Measurements from ENCODE around the gene TMEM44. TPM values are rescaled to one million over a fixed set of nuclear protein-coding genes. Genes with fewer than 3 reads are reported as not detected.

TMEM44 gene
- under 1 TPM; 0.87 to 0.94 TPM for total RNA-seq
- 1.3 to 2.9 reads per million in 2 donors for total RNA-seq

DNA sequence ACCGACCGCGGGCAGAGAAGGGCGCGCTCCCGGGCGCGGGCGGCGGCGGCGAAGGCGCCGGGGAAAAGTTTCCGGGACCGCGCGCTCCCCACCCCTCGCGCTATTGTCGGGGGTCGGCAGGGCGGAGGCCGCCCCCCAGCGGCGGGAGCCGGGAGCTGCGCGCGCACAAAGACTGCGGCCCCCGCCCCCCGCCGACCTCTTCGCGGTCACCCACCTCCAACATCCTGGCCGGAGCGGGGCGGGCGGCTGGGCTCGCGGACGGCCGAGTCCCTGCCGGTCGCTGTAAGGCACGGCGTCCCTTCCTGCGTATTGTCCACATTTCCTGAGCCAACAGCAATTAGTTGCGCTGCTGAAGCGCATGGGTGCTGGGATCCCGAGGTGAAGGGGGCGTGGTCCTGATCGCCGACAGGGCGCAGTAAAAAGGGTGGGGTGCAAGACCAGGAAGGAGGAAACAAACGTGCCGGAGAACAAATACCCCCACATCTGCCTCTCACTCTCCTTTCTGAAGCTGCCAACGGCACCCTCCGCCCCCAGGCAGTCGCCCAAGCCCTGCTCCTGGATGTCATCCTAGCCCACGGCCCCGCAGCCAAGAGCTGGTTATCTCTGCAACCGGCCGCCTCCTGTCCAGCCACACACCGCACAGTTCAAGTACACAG lies at the start of gene TMEM44:
Gene TMEM44 (minus strand): TSS at position 71 of the 656 bp plus-strand sequence. CDS start 204 bp downstream, outside the sequence.
- Mint-ChIP-seq H3K36me3 (ENCODE audit: low read depth) (no peaks in the 10 kb centered on the region), H3K27me3 (no peaks in the 10 kb centered on the region), H3K27ac (peak within 1 kb of the TSS; percentile 53), H3K4me1 (peaks cover 7% of the 10 kb centered on the region), H3K4me3 (peak within 1 kb of the TSS; percentile 86)
- H3K9me3 ChIP-seq (ENCODE audit: control insufficient read depth, low read length, poor library complexity, severe bottlenecking) = no peaks in the 10 kb centered on the region
- ATAC-seq = peak; percentile 81
- peak; percentile 27 to 50 (median 42) for DNase-seq

- Mint-ChIP-seq H3K36me3 (ENCODE audit: low read depth) (no peaks in the 10 kb centered on the region), H3K4me1 (peaks cover 26% of the 10 kb centered on the region), H3K4me3 (no peak overlapping the region), H3K27ac (no peak overlapping the region), H3K27me3 (peaks cover 8% of the 10 kb centered on the region)
- ATAC-seq = peak; percentile 68
- H3K9me3 ChIP-seq (ENCODE audit: control insufficient read depth, low read length, poor library complexity, severe bottlenecking) = no peaks in the 10 kb centered on the region
- peak; percentile 22 to 50 (median 32) for DNase-seq
Observed at GRCh38 chr3:194682694-194683310, 49.6 kb upstream of the TMEM44 start.

GRCh38 chr3:194682189-194682693 lies 49.0 kb upstream of the TMEM44 start:
- H3K27me3 Mint-ChIP-seq = peaks cover 8% of the 10 kb centered on the region
- DNase-seq = no peak
- no peaks in the 10 kb centered on the region for H3K36me3 Mint-ChIP-seq (ENCODE audit: low read depth)
- H3K9me3 ChIP-seq (ENCODE audit: control insufficient read depth, low read length, poor library complexity, severe bottlenecking) = no peaks in the 10 kb centered on the region
- H3K4me1 Mint-ChIP-seq = peaks cover 23% of the 10 kb centered on the region
- H3K27ac Mint-ChIP-seq = no peak overlapping the region
- no peak for ATAC-seq
- no peak overlapping the region for H3K4me3 Mint-ChIP-seq

GRCh38 chr3:194680888-194681615 lies 47.8 kb upstream of the TMEM44 start:
- peaks cover 23% of the 10 kb centered on the region for H3K4me1 Mint-ChIP-seq
- no peak for DNase-seq
- H3K36me3 Mint-ChIP-seq (ENCODE audit: low read depth) = no peaks in the 10 kb centered on the region
- no peak for ATAC-seq
- peaks cover 8% of the 10 kb centered on the region for H3K27me3 Mint-ChIP-seq
- H3K9me3 ChIP-seq (ENCODE audit: control insufficient read depth, low read length, poor library complexity, severe bottlenecking) = no peaks in the 10 kb centered on the region
- no peak overlapping the region for H3K27ac Mint-ChIP-seq
- no peak overlapping the region for H3K4me3 Mint-ChIP-seq

DNA sequence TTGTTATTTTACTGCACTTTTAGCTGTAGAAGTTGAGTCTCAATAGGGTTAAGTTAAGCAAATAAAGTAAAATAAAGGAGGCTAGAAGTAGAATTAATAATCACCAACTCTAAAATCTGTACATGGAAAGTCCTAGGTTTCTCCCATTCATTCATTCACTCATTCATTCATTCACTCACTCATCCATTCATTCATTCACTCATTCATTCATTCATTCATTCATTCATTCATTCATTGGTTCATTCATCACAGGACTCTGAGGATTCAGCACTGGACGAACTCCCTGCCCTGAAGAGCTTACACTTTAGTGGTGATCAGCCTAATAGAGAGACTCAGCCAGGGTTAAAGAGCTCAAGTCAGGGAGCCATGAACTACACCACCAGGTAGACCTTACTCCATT lies 43.3 kb upstream of the TMEM44 start:
- peaks cover 8% of the 10 kb centered on the region for H3K27me3 Mint-ChIP-seq
- H3K36me3 Mint-ChIP-seq (ENCODE audit: low read depth) = no peaks in the 10 kb centered on the region
- ATAC-seq (no peak), DNase-seq (no peak)
- H3K27ac Mint-ChIP-seq = no peak overlapping the region
- H3K9me3 ChIP-seq (ENCODE audit: control insufficient read depth, low read length, poor library complexity, severe bottlenecking) = no peaks in the 10 kb centered on the region
- H3K4me3 Mint-ChIP-seq = no peak overlapping the region
- H3K4me1 Mint-ChIP-seq = peaks cover 11% of the 10 kb centered on the region

- H3K36me3 Mint-ChIP-seq (ENCODE audit: low read depth) = no peaks in the 10 kb centered on the region
- H3K27ac Mint-ChIP-seq = no peak overlapping the region
- no peaks in the 10 kb centered on the region for H3K9me3 ChIP-seq (ENCODE audit: control insufficient read depth, low read length, poor library complexity, severe bottlenecking)
- ATAC-seq (no peak), DNase-seq (no peak)
- H3K4me3 Mint-ChIP-seq = no peak overlapping the region
- H3K4me1 Mint-ChIP-seq = peaks cover 15% of the 10 kb centered on the region
- peaks cover 8% of the 10 kb centered on the region for H3K27me3 Mint-ChIP-seq
Observed at GRCh38 chr3:194675680-194676079, 42.5 kb upstream of the TMEM44 start.

DNA sequence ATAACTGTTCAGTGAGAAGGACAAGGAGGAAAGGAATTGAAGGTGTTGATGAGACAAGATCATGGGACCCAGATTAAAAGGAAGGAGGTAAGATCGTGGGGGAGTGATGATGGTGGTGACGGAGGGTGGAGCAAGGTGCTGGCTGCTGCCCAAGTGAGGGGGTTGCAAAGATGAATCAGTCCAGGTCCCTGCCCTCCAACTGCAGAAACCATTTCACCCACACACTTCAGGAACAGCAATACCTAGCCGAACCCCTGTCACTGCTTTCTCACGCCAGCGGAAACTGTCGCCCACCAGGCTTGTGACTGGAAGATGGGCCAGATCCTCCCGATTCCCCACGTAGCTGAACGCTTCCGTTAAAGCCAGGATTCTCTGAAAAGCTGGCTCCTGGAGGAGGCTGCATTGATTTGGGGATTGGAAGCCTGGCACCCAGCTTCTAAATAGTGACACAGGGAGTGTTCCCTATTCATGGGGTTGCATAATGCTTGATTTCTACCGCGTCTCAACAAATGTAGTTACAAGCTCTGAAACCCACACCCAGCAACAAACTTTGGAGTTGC lies 41.9 kb upstream of the TMEM44 start:
- Mint-ChIP-seq H3K4me3 (no peak overlapping the region), H3K27me3 (peaks cover 8% of the 10 kb centered on the region), H3K4me1 (peaks cover 17% of the 10 kb centered on the region), H3K27ac (no peak overlapping the region), H3K36me3 (ENCODE audit: low read depth) (no peaks in the 10 kb centered on the region)
- no peak for DNase-seq
- ATAC-seq = no peak
- no peaks in the 10 kb centered on the region for H3K9me3 ChIP-seq (ENCODE audit: control insufficient read depth, low read length, poor library complexity, severe bottlenecking)

GRCh38 chr3:194673761-194674160 lies 40.5 kb upstream of the TMEM44 start:
- Mint-ChIP-seq H3K4me3 (no peak overlapping the region), H3K4me1 (peaks cover 24% of the 10 kb centered on the region), H3K27me3 (no peaks in the 10 kb centered on the region), H3K36me3 (ENCODE audit: low read depth) (peaks cover under 1% of the 10 kb centered on the region), H3K27ac (no peak overlapping the region)
- ATAC-seq (no peak), DNase-seq (no peak)
- no peaks in the 10 kb centered on the region for H3K9me3 ChIP-seq (ENCODE audit: control insufficient read depth, low read length, poor library complexity, severe bottlenecking)

DNA sequence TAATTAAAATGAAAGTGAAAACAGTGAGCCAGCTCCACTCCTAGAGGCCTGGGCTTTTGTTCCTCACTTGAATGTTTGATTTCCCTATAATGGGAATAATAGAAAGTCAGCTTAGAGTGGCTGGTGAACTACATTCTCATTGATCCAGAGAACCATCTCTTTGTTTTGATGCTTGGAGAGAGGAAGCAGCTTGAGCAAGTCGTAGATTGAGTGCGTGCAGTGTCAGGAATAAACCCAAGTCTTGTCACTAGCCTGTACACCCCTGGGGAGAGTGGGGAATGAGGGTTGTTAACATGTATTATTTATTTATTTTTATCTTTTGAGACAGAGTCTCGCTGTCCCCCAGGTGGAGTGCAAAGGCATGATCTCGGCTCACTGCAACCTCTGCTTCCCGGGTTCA lies 39.7 kb upstream of the TMEM44 start:
- H3K27ac Mint-ChIP-seq = peak overlapping the region; percentile 97
- peak overlapping the region; percentile 98 for H3K4me3 Mint-ChIP-seq
- H3K36me3 Mint-ChIP-seq (ENCODE audit: low read depth) = peaks cover 5% of the 10 kb centered on the region
- DNase-seq = no peak
- H3K9me3 ChIP-seq (ENCODE audit: control insufficient read depth, low read length, poor library complexity, severe bottlenecking) = no peaks in the 10 kb centered on the region
- no peaks in the 10 kb centered on the region for H3K27me3 Mint-ChIP-seq
- ATAC-seq = no peak
- peaks cover 29% of the 10 kb centered on the region for H3K4me1 Mint-ChIP-seq

- H3K9me3 ChIP-seq (ENCODE audit: control insufficient read depth, low read length, poor library complexity, severe bottlenecking) = no peaks in the 10 kb centered on the region
- peak within 1 kb of the TSS; percentile 97 for H3K27ac Mint-ChIP-seq
- ATAC-seq (peak; percentile 97), DNase-seq (peak; percentile 74 to 77 (median 77))
- no peaks in the 10 kb centered on the region for H3K27me3 Mint-ChIP-seq
- H3K4me3 Mint-ChIP-seq = peak within 1 kb of the TSS; percentile 98
- H3K4me1 Mint-ChIP-seq = peaks cover 33% of the 10 kb centered on the region
- H3K36me3 Mint-ChIP-seq (ENCODE audit: low read depth) = peaks cover 8% of the 10 kb centered on the region
Observed at GRCh38 chr3:194671900-194672808, 38.9 kb upstream of the TMEM44 start, which contains the start of gene LSG1. Gene LSG1 (minus strand): TSS chr3:194672191. CDS start chr3:194672162, 29 bp downstream.

DNA sequence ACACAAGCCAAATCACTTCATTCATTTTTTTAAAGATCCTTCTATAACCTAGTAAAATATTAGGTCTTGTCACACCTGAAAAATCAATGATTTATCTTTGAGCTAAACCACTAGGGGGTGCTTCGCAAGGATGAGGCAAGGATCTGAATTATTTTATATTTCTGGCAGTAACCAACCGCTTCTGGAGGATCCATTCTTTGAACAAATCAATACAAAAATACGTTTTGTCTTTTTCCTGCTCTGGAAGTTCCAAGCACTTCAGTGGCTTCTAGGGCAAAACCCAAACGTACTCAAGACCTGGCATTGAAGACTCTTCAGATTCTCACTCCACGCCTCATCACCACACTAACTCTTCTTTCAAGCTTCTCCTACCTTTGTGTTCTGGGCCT lies 38.3 kb upstream of the TMEM44 start:
- Mint-ChIP-seq H3K27me3 (no peaks in the 10 kb centered on the region), H3K36me3 (ENCODE audit: low read depth) (peaks cover 8% of the 10 kb centered on the region), H3K27ac (peak overlapping the region; percentile 97), H3K4me1 (peaks cover 32% of the 10 kb centered on the region), H3K4me3 (peak overlapping the region; percentile 98)
- H3K9me3 ChIP-seq (ENCODE audit: control insufficient read depth, low read length, poor library complexity, severe bottlenecking) = no peaks in the 10 kb centered on the region
- DNase-seq (no peak), ATAC-seq (peak; percentile 34)

DNA sequence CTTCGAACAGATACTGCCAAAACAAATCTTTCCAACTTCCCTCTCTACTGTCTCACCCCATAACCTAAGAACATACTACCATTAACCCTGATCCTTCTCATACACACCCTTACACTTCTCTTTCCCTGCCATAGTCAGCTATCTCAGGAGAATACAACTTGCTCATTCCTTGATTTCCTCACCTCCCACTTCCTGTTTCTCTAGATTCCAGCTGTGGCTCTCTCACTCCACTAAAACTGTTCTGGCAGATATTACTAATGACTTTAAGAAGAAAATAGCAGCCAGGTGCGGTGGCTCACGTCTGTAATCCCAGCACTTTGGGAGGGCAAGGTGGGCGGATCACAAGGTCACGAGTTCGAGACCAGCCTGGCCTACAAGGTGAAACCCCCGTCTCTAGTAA lies 34.1 kb upstream of the TMEM44 start:
- H3K36me3 Mint-ChIP-seq (ENCODE audit: low read depth) = peaks cover 11% of the 10 kb centered on the region
- H3K9me3 ChIP-seq (ENCODE audit: control insufficient read depth, low read length, poor library complexity, severe bottlenecking) = no peaks in the 10 kb centered on the region
- DNase-seq (no peak), ATAC-seq (no peak)
- peak overlapping the region; percentile 65 for H3K27ac Mint-ChIP-seq
- no peak overlapping the region for H3K4me3 Mint-ChIP-seq
- peaks cover 32% of the 10 kb centered on the region for H3K4me1 Mint-ChIP-seq
- H3K27me3 Mint-ChIP-seq = no peaks in the 10 kb centered on the region

Data from T-helper 17 cell (primary cell).